Activated naive CD4-positive, alpha-beta T cell treated with anti-CD3 and anti-CD28 coated beads for 36 hours (primary cell): ENCODE results near the gene MPP3. TPM values are rescaled to one million over a fixed set of nuclear protein-coding genes. Genes with fewer than 3 reads are reported as not detected.

Experiments used
- CTCF ChIA-PET: fragments of 350-600 bp; sonication (Branson Sonifier 250); formaldehyde crosslinking; loops from one replicate; lab custom pipeline; 2021; ENCODE audit warnings: antibody characterized with exemption; lab: Charles Lee
- DNase-seq: peaks from one replicate; pipeline ENCODE4 v3.0.0-alpha.2; 2020
- H3K27ac Mint-ChIP-seq: one replicate; pipeline ENCODE4 v1.8.0; 2021; ENCODE audit warnings: mild to moderate bottlenecking, mixed read lengths
- H3K27me3 Mint-ChIP-seq: one replicate; pipeline ENCODE4 v1.8.0; 2021; ENCODE audit warnings: low read depth, mixed read lengths
- H3K36me3 Mint-ChIP-seq: one replicate; pipeline ENCODE4 v1.8.0; 2021; ENCODE audit warnings: low read depth, mixed read lengths
- H3K4me1 Mint-ChIP-seq: one replicate; pipeline ENCODE4 v1.8.0; 2021; ENCODE audit warnings: low read depth, mixed read lengths
- H3K4me3 Mint-ChIP-seq: one replicate; pipeline ENCODE4 v1.8.0; 2021; ENCODE audit warnings: mild to moderate bottlenecking, moderate library complexity, mixed read lengths
- H3K9me3 Mint-ChIP-seq: one replicate; pipeline ENCODE4 v1.8.0; 2021; ENCODE audit warnings: mixed read lengths
- intact Hi-C: fragments of 100-400 bp; cut with micrococcal nuclease; formaldehyde crosslinking; loops from one replicate; pipeline ENCODE4 v1.15.1; 2023
- total RNA-seq, 2 experiments: library from RNA; stranded (reverse); gene quantifications; one replicate each; pipeline ENCODE4 v1.2.3, GENCODE V29; 2021

The MPP3 gene, protein sequence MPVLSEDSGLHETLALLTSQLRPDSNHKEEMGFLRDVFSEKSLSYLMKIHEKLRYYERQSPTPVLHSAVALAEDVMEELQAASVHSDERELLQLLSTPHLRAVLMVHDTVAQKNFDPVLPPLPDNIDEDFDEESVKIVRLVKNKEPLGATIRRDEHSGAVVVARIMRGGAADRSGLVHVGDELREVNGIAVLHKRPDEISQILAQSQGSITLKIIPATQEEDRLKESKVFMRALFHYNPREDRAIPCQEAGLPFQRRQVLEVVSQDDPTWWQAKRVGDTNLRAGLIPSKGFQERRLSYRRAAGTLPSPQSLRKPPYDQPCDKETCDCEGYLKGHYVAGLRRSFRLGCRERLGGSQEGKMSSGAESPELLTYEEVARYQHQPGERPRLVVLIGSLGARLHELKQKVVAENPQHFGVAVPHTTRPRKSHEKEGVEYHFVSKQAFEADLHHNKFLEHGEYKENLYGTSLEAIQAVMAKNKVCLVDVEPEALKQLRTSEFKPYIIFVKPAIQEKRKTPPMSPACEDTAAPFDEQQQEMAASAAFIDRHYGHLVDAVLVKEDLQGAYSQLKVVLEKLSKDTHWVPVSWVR
- total RNA-seq = under 1 TPM; 0.30 to 0.33 TPM

- Mint-ChIP-seq H3K4me3 (peak within 1 kb of the TSS; percentile 72), H3K4me1 (peaks cover 15% of the 10 kb centered on the region), H3K9me3 (no peaks in the 10 kb centered on the region), H3K36me3 (no peaks in the 10 kb centered on the region), H3K27ac (no peak within 1 kb of the TSS), H3K27me3 (peaks cover 28% of the 10 kb centered on the region)
- DNase-seq = peak; percentile 34
- CTCF ChIA-PET = no interaction called here
- intact Hi-C loops = loop anchor here (5.0 kb wide), 1 partner anchor 46 kb away; no protein-coding TSS in a partner anchor
Measured at GRCh38 chr17:43832976-43833829, at the start of gene MPP3. Gene MPP3 (minus strand): TSS chr17:43833146. CDS start chr17:43831906, 1,240 bp downstream.

DNA sequence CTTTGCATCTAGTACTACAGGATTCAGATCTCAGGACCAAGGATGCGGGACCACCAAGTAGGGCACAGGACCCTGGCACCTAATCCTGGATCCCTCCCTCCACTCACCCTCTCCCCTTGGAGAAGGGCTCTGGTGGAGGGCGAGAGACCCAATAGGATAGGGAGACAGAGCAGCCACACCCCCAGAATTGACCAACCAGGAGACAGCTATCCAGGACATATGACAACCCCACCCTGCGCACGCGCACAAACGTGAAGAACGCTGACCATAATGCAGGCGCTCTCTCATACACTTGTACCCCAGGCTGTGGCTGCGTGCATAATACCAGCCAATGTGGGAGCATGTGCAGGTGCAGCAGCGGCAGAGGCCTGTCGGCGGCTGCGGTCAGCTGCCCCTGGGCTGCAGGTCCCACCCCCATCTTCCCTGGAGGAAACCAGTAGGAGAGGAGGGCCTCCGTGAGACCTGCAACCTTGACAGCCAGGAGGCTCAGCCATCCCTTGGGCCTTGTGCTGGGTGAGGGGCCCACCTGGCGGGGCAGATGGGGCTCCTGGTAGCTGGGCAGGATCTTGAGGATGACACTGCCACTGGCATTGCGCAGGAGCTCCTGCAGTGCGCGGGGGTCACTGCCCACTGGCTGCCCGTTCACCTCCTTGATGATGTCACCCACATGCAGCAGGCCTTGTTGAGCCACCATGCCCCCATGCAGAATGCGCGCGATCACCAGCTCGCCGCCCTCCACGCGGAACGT, 49.0 kb upstream of the MPP3 start:
- no peak overlapping the region for H3K27ac Mint-ChIP-seq
- H3K9me3 Mint-ChIP-seq = no peaks in the 10 kb centered on the region
- no peaks in the 10 kb centered on the region for H3K4me1 Mint-ChIP-seq
- no peaks in the 10 kb centered on the region for H3K27me3 Mint-ChIP-seq
- no peaks in the 10 kb centered on the region for H3K36me3 Mint-ChIP-seq
- no peak for DNase-seq
- H3K4me3 Mint-ChIP-seq = no peak overlapping the region
- intact Hi-C loops = no loop called here
- CTCF ChIA-PET = interaction anchor here (1.2 to 2.3 kb wide), 2 partner anchors 10 to 36 kb away, joined by 3 to 7 read pairs; no protein-coding TSS in a partner anchor

DNA sequence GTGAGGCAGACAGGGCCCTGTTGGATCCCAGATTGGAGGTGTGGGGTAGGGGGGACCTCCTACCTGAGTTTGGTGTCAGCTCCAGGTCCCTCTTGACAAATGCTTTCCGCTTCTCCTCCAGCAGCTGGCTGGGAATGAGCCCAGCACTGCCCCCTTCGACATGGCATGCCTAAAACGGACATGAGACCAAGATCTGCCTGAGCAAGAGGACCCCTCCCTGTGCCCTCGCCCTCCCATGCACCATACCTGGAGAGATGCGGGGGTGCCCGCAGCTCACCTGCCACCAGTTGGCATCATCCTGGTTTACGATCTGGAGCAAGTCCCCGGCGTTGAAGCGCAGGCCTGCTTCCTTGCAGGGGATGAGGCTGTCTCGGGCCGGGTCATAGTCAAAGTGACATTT, 48.2 kb upstream of the MPP3 start:
- intact Hi-C loops = no loop called here
- CTCF ChIA-PET = interaction anchor here (0.6 to 4.1 kb wide), 10 partner anchors 8 to 270 kb away, joined by 3 to 28 read pairs (median 3); no protein-coding TSS in a partner anchor
- Mint-ChIP-seq H3K4me1 (no peaks in the 10 kb centered on the region), H3K4me3 (no peak overlapping the region), H3K36me3 (no peaks in the 10 kb centered on the region), H3K27me3 (no peaks in the 10 kb centered on the region), H3K27ac (no peak overlapping the region), H3K9me3 (no peaks in the 10 kb centered on the region)
- DNase-seq = no peak

- intact Hi-C loops = no loop called here
- CTCF ChIA-PET = interaction anchor here (0.6 to 4.1 kb wide), 15 partner anchors 9 to 271 kb away, joined by 3 to 28 read pairs (median 3); no protein-coding TSS in a partner anchor
- no peak overlapping the region for H3K4me3 Mint-ChIP-seq
- peak; percentile 58 for DNase-seq
- no peaks in the 10 kb centered on the region for H3K9me3 Mint-ChIP-seq
- H3K27ac Mint-ChIP-seq = no peak overlapping the region
- no peaks in the 10 kb centered on the region for H3K36me3 Mint-ChIP-seq
- H3K4me1 Mint-ChIP-seq = no peaks in the 10 kb centered on the region
- H3K27me3 Mint-ChIP-seq = no peaks in the 10 kb centered on the region
Measured at GRCh38 chr17:43880420-43880991, 47.6 kb upstream of the MPP3 start.

DNA sequence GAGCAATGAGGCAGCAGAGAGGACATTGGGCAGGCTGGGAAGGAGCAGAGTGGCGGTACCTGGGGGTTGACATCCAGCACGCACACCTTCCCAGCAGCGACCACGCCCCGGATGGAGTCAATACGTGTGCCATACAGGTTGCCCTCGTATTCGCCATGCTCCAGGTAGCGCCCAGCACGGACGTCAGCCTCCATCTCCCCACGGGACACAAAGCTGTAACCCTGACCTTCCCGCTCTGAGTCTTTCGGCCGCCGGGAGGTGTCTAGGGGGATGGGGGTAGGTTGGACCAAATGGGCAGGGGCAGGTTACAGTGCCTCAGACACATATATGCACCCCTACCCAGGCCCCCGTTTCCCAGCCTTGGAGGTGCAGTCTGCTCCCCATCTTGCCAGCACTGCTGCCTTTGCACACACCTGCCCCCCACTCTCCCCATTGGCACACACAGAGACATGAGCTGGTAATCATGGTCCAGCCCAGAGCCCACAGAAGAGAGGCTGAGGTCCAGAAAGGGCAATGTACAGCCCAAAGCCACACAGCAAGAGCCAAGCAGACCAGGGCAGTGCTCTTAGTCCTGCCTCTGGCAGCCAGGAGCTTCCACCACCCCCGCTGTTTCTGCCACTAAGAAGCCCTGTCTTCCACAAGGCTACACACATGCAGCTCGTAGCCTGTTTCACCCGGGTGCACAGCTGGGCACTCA, 46.9 kb upstream of the MPP3 start:
- H3K9me3 Mint-ChIP-seq = no peaks in the 10 kb centered on the region
- no peaks in the 10 kb centered on the region for H3K4me1 Mint-ChIP-seq
- no peak overlapping the region for H3K27ac Mint-ChIP-seq
- CTCF ChIA-PET = interaction anchor here (0.6 to 4.1 kb wide), 18 partner anchors 10 to 271 kb away, joined by 3 to 28 read pairs (median 4); no protein-coding TSS in a partner anchor
- H3K36me3 Mint-ChIP-seq = no peaks in the 10 kb centered on the region
- no peak overlapping the region for H3K4me3 Mint-ChIP-seq
- DNase-seq = no peak
- intact Hi-C loops = loop anchor here (2.0 kb wide), 1 partner anchor 65 kb away; no protein-coding TSS in a partner anchor
- no peaks in the 10 kb centered on the region for H3K27me3 Mint-ChIP-seq

DNA sequence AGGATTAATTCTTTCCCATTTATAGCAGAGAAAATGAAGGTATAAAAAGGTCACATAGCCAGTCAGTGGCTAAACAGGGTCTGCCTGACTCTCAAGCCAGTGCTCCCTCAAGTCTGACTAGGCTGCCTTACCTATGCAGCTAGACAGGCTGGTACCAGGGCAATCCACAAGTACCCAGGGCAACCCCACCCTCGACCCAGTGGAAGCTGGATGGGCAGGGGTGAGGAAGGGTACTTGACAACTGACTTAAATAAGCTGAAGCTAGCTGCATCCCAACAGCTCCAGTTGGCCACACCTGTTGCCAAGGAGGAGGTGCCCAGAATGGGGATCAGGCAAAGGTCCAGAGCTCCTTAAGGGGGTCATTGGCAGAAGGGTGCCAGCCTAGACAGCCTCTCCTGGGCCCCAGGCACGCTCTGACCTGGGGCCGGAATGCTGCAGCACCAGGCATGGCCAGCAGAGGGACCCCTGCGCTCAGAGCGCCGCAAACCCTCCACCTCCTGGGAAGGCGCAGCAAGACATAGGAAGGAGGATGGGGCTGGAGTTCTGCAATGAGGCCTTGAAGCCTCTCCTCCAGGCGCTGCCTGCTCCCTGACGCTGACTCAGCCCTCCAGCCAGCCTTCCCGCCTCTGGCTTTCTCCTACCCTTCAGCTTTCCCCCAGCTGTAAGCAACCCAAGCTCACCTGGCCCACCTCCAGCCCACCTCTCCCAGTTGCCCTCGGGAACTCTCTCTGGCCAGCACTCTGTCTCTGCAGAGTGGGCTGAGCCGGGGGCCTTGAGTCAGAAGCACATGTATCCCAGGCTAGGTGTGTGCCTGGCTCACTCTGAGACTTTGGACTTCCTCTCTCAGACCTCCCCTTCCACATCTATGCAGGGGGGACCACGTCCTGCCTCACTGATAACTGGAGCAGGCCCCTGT, 45.6 kb upstream of the MPP3 start:
- Mint-ChIP-seq H3K4me1 (no peaks in the 10 kb centered on the region), H3K4me3 (no peak overlapping the region), H3K27ac (no peak overlapping the region), H3K27me3 (no peaks in the 10 kb centered on the region), H3K9me3 (no peaks in the 10 kb centered on the region), H3K36me3 (no peaks in the 10 kb centered on the region)
- DNase-seq = peak; percentile 75
- intact Hi-C loops = loop anchor here (1.0 to 2.0 kb wide), 2 partner anchors 66 to 117 kb away; no protein-coding TSS in a partner anchor
- CTCF ChIA-PET = interaction anchor here (0.7 to 4.1 kb wide), 36 partner anchors 11 to 380 kb away, joined by 3 to 31 read pairs (median 4); partner anchors contain the start of gene MPP2

- Mint-ChIP-seq H3K9me3 (no peaks in the 10 kb centered on the region), H3K27me3 (no peaks in the 10 kb centered on the region), H3K4me1 (no peaks in the 10 kb centered on the region), H3K36me3 (no peaks in the 10 kb centered on the region), H3K4me3 (no peak overlapping the region), H3K27ac (no peak overlapping the region)
- intact Hi-C loops = loop anchor here (1.0 to 2.0 kb wide), 2 partner anchors 67 to 118 kb away; no protein-coding TSS in a partner anchor
- CTCF ChIA-PET = interaction anchor here (0.7 to 4.1 kb wide), 32 partner anchors 9 to 292 kb away, joined by 3 to 31 read pairs (median 5); partner anchors contain the start of gene MPP2
- no peak for DNase-seq
Measured at GRCh38 chr17:43877451-43878155, 44.7 kb upstream of the MPP3 start.

DNA sequence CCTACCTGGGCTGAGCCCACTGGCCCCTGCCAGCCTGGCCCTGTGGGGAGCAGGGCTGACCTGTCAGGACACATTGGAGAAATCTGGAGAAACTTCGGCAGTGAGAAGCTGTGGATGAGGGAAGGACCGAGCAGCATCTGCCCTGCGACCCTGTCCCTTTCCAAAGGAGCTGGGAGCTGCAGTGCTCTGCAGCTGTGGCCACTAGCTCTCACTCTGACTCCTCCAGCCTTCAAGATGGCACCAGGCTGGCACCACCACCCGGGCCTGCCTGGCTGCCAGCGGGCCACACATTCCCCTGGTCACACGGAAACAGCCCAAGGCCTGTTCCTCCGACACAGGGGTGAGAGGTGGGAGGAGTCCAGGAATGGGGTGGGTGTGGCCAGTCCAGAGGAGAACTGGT, 44.1 kb upstream of the MPP3 start:
- no peak overlapping the region for H3K27ac Mint-ChIP-seq

DNA sequence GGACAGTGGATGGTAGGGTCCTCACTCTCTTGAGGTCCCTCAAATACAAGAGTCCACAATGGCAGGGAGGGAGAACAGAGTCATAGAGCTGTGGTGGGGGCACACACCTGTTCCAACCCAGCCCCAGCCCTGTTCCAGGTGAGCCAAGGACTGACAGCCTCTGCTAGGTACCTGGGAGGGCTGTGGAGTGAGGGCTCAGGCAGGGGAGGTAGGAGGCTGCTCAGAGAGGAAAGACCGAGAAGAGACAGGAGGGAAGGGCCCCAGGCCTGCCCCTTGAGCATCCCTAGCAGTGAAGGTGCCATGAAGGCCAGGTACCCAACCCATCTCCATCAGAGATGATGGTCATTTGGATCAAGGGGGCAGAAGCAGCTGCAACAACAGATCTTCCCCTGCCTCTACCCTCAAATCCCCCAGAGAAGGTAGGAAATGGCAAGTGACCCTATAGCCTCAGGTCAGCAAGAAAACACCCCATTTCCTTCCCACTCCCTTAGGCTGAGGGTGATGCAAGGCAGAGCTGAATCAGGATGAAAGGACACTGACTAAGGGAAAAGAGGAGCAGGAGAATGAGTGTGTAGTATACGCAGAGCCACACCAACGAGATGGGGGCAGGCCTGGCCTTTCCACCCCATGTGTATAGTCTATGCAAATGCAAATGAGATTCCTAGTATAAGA, 42.7 kb upstream of the MPP3 start:
- CTCF ChIA-PET = no interaction called here

More for the DNA sequence above, 44.1 kb upstream of the MPP3 start:
- Mint-ChIP-seq H3K4me3 (no peak overlapping the region), H3K9me3 (no peaks in the 10 kb centered on the region), H3K27me3 (no peaks in the 10 kb centered on the region), H3K36me3 (no peaks in the 10 kb centered on the region), H3K4me1 (no peaks in the 10 kb centered on the region)
- CTCF ChIA-PET = interaction anchor here (0.9 to 4.1 kb wide), 8 partner anchors 9 to 239 kb away, joined by 4 to 31 read pairs (median 8); partner anchors contain the start of gene MPP2
- no peak for DNase-seq
- intact Hi-C loops = no loop called here

More for the DNA sequence above, 42.7 kb upstream of the MPP3 start:
- H3K27ac Mint-ChIP-seq = no peak overlapping the region
- intact Hi-C loops = no loop called here
- DNase-seq = no peak
- no peaks in the 10 kb centered on the region for H3K27me3 Mint-ChIP-seq
- no peaks in the 10 kb centered on the region for H3K36me3 Mint-ChIP-seq
- no peaks in the 10 kb centered on the region for H3K9me3 Mint-ChIP-seq
- H3K4me1 Mint-ChIP-seq = no peaks in the 10 kb centered on the region
- H3K4me3 Mint-ChIP-seq = no peak overlapping the region
